Uterus (tissue), 2 donors: ENCODE measurements around the gene ARHGAP15.

Experiments used
- POLR2A ChIP-seq, 2 donors: fragments of 450-650 bp; IDR thresholded peaks; one replicate each; pipeline ENCODE4 v1.6.1; 2016; ENCODE audit warnings: antibody characterized with exemption in 2 of 2, mild to moderate bottlenecking in 1 of 2, moderate library complexity in 1 of 2
- TF ChIP-seq, protein P1 (sequence below), 4 experiments: fragments of 200-600 bp in 2 of 4; fragments of 450-650 bp in 2 of 4; sonication (generic) in 2 of 4; IDR thresholded peaks; one replicate each; pipeline ENCODE4 v1.5.1; 2016 to 2019; ENCODE audit warnings: antibody characterized with exemption in 4 of 4, mild to moderate bottlenecking in 2 of 4, moderate library complexity in 1 of 4

- TF ChIP-seq, protein P1, sequence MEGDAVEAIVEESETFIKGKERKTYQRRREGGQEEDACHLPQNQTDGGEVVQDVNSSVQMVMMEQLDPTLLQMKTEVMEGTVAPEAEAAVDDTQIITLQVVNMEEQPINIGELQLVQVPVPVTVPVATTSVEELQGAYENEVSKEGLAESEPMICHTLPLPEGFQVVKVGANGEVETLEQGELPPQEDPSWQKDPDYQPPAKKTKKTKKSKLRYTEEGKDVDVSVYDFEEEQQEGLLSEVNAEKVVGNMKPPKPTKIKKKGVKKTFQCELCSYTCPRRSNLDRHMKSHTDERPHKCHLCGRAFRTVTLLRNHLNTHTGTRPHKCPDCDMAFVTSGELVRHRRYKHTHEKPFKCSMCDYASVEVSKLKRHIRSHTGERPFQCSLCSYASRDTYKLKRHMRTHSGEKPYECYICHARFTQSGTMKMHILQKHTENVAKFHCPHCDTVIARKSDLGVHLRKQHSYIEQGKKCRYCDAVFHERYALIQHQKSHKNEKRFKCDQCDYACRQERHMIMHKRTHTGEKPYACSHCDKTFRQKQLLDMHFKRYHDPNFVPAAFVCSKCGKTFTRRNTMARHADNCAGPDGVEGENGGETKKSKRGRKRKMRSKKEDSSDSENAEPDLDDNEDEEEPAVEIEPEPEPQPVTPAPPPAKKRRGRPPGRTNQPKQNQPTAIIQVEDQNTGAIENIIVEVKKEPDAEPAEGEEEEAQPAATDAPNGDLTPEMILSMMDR (IDR thresholded peaks at IDR 0.05): no peak
- TF ChIP-seq POLR2A (IDR thresholded peaks at IDR 0.05): no peak
Observed at GRCh38 chr2:143793381-143793780, 664.2 kb downstream of the ARHGAP15 start.
